Mesenteric fat pad (tissue), 1 donor: ENCODE data around the gene CACNA1G. TPM values are rescaled to one million over a fixed set of nuclear protein-coding genes. Genes with fewer than 3 reads are reported as not detected.

Experiments used
- DNase-seq: peaks from one replicate; pipeline ENCODE4 v3.0.0-alpha.2; 2020; ENCODE audit warnings: low spot score
- long read RNA-seq: library from polyadenylated mRNA; unstranded; transcript quantifications from one replicate; pipeline ENCODE4 v2.0.0, GENCODE V29; 2020
- total RNA-seq: library from RNA; stranded (reverse); fragmentation: NEBNext Ultra II Directional; extraction: Animal tissue kit (Norgen Biotek cat#: 25700); gene quantifications from one replicate; pipeline ENCODE4 v1.2.1, GENCODE V29; 2021
- donor health status: DM: yes; HTN: yes; CAD: no.

Gene CACNA1G
- total RNA-seq, result 0.58 TPM
- long read RNA-seq, result 0 reads

DNA sequence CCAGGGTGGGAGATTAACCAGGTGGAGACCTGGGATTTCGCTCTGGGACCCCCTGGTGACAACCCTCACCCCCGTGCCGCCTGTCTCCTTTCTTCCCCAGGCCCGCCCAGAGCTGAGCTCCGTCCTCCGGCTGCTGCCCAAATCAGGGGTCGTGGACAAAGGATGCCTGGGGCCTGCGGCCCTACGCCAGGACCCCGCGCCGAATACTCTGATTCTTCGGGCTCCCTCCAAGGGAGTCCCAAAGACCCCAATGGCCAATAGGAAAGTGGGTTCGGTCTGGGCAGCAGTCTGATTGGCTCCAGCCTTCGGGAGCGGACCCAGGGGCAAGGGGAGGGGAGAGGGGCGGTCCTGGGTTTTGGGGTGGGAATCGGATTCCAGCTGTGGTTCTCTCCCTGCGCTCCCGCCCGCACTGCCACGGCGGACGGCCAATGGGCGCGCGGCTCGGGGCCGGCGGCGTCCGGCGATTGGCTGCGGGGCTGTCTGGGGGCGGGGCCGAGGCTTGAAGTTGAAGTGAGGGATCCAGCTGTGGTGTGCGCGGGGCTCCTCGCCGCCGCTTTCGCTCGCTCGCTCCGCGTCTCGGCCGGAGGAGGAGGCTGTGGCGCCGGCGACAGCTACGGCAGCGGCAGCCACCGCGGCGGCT is at the start of gene CACNA1G:
Gene CACNA1G (plus strand): TSS at position 531 of the 640 bp plus-strand sequence. CDS start 745 bp downstream, outside the sequence.
- peak; percentile 96 for DNase-seq

DNA sequence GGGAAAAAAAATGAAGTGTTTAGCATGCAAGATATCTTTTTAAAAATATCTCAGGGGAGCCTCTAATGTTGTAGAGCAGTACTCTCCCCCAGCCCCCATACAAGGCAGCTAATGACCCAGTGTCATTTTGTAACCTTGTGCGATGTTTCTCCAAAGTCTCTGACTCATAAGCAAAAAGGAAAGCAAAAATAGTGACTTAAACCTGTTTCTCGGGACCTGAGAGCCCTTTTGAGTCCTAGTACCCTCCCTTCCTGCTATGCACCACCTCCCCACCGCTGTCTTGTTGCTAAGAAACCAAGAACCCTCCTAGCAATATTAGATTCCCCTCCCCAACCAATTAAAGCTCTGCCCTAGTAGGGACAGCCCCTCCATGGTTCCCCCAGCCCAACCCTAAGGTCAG is 49.5 kb upstream of the CACNA1G start:
- DNase-seq, result no peak

DNA sequence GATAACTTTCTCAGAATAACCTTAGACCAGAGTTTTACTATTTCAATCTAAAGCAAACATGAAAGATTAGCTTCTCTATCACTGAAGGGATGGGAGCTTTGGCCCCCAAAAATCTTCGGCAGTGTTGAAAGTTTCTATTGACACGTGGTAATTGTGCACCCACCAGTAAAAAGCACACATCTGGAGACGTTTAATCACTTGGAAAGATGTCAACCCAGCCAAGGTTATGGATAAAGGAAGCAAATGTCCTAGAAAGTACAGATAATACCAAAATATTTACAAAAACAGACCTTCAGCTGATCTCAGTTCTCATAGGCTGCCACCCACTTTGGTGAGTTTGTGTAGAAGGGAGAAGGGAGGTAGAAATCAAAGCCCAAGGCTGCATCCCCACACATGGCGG is 47.0 kb upstream of the CACNA1G start:
- DNase-seq, result no peak

DNA sequence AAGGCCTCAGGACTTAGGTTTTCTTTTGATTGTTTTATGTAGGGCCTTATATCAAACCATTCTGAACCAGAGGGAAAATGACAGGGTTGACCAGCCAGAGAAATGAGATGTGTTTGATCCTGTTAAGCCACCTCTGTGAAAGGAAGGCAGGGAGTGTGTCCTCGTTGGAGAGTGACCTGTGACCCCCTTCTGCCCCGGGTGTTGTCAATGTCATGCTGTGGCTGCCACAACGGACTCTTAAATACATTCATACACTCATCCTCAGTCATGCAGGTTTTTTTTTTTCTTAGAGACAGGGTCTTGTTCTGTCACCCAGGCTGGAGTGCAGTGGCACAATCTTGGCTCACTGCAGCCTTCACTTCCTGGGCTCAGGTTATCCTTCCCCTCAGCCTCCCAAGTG is 46.1 kb upstream of the CACNA1G start:
- no peak for DNase-seq

DNA sequence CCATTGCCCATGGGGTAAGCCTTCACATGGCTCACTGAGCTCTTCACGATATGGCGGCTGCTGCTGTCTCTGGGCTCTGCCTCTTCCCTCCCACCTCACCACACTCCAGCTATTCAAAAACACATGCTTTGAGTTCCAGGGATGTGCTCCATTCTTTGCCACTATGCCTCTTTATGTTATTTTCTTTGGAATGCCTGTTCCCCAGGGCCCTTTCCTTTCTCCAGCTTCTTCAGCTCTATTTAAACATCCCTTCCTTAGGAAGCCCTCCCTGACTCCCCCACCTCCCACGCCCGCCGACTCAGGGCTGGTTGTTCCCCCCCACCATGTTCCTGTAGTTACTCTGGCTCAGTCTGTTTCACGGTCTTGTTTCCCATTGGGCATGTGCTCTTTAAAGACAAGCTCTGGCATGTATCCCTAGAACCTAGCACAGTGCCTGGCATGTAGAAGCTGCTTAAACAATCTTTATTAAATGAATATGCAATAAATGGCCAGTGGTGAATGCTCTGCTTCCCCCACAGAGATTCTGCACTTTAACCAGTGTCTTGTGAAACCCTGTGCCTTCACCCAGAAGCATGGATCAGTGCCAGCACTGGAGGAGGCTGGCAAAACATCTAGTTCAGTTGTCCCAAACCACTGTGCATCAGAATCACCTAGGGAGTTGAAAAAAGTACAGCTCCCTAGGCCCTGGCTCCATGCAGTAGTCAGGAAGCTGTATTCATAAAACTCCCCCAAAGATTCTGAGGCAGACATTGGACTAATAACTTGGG is 45.4 kb upstream of the CACNA1G start:
- no peak for DNase-seq

DNA sequence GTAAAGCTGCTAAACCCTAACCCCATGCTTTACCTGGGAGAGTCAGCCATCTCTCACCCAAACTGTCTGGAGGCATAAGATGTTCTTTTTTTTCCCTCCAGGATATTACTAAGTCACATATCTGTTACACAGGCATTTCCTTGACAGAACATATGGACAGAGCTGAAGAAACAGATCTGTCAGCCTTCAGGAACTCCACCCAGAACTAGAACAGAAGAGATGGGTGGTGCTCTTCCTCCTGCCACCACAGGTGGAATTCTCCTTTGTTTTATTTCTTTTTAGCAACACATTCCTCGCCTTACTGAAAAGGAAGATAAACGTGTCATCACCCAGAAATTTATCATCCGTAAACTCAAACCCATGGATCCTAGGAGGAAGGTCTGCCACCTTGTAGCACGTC is 43.5 kb upstream of the CACNA1G start:
- no peak for DNase-seq

DNA sequence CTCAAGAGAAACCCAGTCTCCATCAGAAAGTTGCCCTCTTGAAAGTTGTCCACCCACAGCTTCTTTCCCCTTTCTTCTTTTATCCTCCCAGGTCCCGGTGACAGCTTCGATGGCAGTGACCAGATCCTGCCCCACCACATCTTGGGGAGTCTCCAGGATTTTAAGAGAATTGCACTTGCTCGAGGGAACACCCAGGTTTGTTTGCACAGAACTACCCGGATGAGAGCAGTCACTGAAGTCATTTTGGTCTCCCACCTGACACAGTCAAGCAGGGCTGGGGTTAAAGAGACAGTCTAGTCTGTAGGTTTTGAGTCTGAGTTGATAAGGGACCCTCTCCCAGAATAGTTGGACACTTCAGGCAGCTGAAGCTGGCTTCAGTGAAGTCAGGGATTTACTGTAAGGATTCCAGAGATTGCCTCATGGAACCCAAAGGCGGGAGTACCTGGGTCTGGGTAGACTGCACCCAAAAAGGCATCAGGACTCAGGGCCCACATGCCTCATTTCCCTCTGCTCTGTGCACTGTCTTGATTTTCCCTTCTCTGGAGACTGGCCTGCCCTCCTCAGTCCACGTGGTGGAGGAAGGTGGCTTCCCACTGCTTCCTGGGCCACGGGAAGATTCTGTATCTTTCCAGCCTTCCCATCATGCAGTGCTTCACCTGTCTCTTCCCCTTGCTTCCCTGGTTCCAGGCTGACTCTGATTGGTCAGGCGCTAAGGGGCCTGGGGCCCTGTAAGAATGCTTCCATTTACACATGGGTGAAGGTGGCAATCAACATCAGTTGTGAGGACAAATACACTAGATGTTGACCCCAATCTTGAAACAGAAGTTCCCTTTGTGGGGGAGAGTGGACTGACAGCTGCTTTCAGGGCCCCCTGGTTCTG is 42.8 kb upstream of the CACNA1G start:
- DNase-seq, result no peak

DNA sequence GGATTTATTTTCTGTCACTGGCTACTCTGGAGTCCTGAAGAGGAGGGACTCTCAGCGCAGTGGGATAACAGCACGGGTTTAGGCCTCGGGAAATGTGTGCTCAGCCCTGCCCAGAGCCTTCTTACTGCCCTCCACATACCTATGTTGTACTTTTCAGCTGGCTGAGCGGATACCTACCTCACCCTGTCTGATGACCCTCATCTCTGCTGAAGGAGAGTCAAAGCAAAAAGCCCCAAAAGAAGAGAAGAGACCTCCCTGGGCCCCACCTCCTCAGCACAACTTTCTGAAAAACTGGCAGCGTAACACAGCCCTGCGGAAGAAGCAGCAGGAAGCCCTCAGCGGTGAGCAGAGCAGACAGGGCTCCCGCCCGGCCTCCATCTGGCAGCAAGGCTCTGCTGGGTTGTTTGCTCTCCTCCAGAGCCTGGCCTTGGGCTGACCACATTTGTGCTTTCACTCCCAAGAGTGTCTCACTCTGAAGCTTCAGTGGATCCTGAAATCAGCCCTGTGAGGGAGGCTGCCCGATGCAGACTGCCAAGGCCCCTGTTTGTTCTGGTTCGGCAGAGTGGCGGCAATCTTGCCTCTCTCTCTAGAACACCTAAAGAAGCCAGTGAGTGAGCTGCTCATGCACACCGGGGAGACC is 42.0 kb upstream of the CACNA1G start:
- no peak for DNase-seq

DNA sequence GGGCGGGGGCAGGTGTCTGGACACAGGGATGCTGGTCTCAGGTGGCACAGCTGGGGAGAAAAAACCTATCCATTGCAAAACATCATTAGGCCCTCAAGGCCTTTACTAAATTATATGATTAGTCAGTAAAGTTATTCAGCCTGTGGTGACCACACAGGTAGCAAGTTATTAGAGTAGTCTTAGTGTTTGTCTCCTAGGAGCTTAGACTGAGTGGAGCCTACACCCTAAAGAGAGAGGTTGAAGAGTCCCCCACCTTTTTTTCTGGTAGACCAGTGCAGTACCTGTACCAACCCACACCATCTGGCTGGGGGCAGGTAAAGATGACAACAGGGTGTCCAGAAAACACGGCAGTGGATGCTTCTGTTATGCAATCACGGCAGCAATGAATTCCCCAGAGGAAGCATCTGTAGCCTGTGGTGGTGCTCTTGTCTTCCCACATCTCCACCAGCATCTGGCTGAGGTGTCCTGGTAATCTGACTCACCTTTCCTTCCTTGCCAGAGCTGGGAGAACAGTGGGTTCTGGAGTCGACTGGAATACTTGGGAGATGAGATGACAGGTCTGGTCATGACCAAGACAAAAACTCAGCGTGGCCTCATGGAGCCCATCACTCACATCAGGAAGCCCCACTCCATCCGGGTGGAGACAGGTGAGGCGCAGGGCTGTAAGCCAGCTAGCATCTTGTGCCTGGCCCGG is 41.2 kb upstream of the CACNA1G start:
- DNase-seq, result no peak

DNA sequence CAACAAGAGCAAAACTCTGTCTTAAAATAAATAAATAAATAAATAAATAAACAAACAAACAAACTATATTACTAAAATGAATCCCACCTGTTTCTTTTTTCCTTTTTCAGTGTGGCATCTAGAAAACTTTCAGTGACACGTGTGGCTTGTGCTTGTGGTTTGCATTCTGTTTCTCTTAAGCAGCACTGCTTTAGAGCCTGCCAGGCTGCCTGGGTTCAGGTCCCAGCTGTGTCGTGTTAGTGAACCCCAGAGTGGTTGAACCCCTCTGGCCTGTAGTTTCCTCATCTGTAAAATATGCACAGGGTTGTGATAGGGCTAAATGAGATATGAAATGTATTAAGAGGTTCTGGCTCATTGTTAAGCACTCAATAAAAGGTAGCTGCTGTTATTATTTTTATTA is 40.0 kb upstream of the CACNA1G start:
- DNase-seq, result no peak

DNA sequence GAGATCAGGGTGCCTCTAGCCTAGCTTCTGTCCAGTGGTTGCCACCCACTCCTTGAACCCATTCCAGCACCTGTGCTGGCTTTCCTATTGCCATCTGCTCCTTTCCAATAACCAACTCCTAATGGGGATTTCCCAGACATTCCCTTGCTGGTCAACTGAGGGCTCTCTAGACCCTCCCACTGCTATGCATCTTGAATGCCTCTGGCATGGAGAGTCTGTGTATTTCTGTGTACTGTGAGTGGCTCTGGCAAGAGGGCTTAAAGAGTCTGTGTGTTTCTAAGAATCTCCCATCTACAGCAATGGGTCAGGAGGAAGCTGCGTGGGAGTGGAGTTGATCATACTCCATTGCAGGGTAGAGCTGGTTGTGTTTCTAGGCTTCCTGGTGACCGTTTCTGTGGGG is 39.0 kb upstream of the CACNA1G start:
- no peak for DNase-seq

DNA sequence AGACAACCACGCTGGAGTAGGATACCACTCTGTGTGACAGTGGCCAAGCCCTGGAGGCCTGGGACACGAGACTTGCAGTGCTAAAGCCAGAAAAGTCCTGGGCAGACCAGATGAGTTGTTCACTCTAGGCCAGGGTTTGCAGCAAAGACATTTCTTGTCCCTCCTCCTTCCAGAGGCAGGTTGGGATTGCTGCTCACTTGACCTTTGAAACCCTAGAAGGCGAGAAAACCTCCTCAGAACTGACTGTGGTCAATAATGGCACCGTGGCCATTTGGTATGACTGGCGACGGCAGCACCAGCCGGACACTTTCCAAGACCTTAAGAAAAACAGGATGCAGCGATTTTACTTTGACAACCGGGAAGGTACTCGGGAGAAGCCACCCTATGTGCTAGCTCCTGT is 37.7 kb upstream of the CACNA1G start:
- DNase-seq, result no peak

DNA sequence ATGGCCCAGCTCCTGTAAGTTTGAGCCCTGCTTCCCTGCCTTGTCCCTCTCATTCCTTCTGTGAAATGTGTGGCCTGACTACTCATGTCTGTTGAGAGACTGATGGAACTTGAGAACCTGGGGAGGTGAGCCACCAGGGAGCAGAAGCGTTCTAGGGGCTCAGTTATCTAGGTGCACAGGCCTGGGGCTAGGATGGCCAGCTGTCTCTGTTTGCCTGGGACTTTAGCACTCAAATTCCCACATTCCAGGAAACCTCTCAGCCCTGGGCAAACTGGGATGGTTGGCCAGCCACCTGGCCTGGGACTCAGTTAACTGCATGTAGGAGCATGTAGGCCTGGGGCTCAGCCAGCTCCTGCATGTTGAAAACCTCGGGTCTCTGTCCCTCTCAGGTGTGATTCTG is 37.3 kb upstream of the CACNA1G start:
- no peak for DNase-seq

DNA sequence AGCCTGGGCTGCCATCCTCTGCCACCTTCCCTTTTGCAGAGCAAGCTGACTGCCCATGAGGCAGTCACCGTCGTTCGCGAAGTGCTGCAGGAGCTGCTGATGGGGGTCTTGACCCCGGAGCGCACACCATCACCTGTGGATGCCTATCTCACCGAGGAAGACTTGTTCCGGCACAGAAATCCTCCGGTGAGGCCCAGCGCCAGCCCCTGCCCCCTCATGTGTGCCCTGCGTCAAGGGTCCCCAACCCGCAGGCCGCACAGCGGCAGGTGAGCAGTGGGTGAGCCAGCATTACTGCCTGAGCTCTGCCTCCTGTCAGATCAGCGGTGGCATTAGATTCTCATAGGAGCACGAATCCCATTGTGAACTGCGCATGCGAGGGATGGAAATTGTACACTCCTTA is 35.7 kb upstream of the CACNA1G start:
- DNase-seq, result no peak

DNA sequence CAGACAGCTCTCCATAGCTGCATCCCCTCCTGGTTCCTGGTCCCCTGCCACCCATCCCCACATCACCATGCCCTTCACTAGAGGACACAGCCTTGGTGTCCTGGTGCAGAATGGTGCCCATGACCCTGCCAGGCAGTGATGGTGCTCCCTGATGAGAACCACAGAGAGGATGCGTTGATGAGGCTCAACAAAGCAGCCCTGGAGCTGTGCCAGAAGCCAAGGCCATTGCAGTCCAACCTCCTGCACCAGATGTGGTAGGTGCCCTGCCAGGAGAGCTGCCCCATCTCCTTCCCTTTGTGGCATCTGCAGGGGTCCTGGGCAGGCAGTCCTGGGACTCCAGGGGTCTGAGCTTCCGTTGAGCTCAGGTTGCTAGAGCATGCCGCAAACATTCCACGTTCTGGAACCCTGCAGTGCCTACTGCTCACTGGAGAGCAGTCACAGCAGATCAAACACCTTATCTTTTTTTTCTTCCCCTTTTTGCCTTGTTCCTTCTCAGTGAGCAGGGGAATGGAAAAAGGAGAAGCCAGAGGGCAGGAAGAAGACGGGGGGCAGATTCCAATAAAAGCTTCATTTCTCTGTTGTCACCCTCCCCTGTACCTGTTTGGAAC is 33.3 kb upstream of the CACNA1G start:
- no peak for DNase-seq

DNA sequence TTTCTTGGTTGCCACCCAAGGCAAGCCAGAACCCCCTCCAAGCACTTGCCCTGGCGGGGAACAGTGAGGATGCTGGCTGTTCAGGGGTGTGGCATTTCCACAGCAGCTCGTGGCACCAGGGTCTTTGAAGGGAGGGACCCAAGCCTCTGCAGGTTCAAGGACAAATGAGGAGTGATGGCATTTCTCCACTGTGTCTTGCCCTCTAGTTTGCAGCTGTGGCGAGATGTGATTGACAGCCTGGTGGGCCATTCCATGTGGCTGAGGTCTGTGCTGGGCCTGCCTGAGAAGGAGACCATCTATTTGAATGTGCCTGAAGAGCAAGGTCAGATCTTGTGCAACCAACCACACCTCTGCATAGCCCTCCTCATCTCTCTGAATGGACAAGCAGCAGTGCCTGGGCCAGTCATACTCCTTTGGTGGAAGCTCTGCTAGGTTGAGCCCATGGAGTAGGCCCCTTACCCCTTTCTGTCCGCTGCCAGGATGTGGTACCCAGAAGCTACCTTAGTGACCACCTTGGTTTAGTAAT is 32.5 kb upstream of the CACNA1G start:
- DNase-seq, result no peak

DNA sequence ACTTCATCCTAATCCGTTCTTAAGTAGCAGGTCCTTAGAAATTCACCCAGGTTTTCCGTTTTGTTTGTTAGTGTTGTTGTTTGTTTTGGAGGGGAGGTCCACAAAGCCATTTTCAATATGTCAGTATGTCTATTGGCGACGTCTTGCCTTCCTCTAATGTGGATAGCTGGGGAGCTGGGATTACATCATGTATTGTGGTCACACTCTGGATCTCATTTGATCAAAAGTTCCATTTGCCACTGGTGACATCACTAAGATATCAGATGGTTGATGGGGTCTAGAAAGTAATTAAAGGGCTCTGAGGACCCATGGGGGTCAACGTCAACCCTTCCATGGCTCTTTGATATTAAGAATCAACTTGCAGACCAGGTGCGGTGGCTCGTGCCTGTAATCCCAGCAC is 30.7 kb upstream of the CACNA1G start:
- DNase-seq, result no peak

DNA sequence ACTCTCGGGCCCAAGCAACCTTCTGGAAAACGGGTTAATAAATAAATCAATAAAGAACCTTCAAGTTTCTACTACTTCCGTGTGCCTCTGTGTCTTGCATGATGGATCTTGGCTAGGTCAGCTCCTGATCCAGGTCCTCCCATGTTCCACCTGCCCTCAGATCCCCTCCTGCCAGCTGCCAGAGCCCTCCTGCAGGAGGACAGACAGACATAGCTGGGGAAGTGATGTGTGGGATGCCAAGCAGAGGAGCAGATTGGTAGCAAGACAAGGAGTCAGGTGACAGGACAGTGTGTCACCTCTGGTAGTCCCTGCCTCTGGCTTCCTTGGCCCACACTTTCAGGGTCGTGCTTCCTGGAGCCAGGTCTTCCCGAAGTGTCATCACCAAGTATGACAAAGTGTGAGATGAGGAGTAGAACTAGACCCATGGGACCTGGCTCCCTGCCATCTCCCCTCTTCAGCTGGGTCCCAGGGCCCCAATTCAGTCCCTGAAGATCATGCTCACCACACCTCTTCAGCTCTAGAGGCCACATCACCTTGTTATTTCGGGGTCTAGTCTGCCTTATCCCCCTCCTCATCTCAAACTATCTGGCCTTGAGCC is 29.0 kb upstream of the CACNA1G start:
- no peak for DNase-seq

DNA sequence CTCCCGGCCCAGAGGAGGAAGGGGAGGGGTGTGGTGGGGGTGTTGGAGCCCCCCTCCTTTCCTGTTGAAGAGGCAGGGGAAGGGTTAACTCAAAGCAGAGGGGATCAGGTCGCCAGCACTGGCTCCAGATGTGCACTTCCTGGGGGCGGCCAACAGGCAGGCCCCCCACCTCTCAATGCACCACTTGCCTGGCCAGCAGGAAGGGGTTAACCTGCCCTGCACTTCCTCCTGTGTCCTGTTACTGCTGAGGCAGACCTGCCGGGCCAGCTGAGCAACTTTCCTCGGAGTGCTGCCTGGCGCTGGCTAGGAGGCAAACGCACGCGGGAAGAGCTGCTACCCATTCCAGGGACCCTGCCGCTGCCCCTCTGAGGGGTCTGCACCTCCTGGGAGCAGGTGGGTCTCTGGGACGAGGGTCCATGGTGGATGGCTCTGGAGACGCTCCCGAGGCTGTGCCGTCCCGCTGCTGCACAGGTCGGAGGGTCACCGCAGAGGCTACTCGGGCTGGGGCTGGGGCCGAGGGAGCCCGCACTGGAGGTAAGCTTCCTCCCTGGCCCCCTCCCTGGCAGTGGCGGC is 28.0 kb upstream of the CACNA1G start, which contains the start of gene EPN3:
Gene EPN3 (plus strand): TSS at position 284 of the 573 bp plus-strand sequence. CDS start 3,822 bp downstream, outside the sequence.
- DNase-seq, result no peak
